Caco-2 (cell line): ENCODE results near the gene MGST2. TPM values are rescaled to one million over a fixed set of nuclear protein-coding genes. Genes with fewer than 3 reads are reported as not detected.
A peak's percentile ranks its signal among the peaks of the same experiment; 100 is the strongest.

Experiments
- BruUV-seq: library from RNA; stranded (reverse); fragments of 400-500 nt; replicated peaks from 2 replicates; lab custom pipeline; 2021; lab: Mats Ljungman, UMichigan
- CTCF ChIA-PET: fragments of 300-600 bp; sonication (Branson Sonifier 250); formaldehyde crosslinking; loops from one replicate; lab custom pipeline; 2022; ENCODE audit warnings: antibody characterized with exemption; lab: Charles Lee
- POLR2A ChIA-PET: fragments of 300-600 bp; sonication (Branson Sonifier 250); formaldehyde crosslinking; loops from one replicate; lab custom pipeline; 2022; ENCODE audit warnings: antibody characterized with exemption; lab: Charles Lee
- DNase-seq, 2 experiments: peaks; one replicate each; pipeline versions ENCODE4 v3.0.0 to v3.0.0-alpha.2; 2020 to 2022
- H3K27me3 ChIP-seq: replicated peaks from 2 replicates; pipeline ENCODE4 v1.6.0; 2011; ENCODE audit warnings: low read length; ENCODE audit not compliant: control insufficient read depth, insufficient read depth
- H3K36me3 ChIP-seq: 2 replicates; pipeline ENCODE4 v1.5.1; 2011; ENCODE audit warnings: low read length; ENCODE audit not compliant: control insufficient read depth, insufficient read depth
- H3K4me1 ChIP-seq: fragments of 250-450 bp; sonication (Bioruptor Pico); 2 replicates; pipeline ENCODE4 v1.5.1; 2020; ENCODE audit warnings: mild to moderate bottlenecking
- H3K4me3 ChIP-seq: 2 replicates; pipeline ENCODE4 v1.5.1; 2011; ENCODE audit warnings: low read depth, mild to moderate bottlenecking, control low read depth, low read length
- H3K9me3 ChIP-seq: fragments of 250-450 bp; sonication (Bioruptor Pico); 2 replicates; pipeline ENCODE4 v1.5.1; 2020; ENCODE audit warnings: mild to moderate bottlenecking, moderate library complexity
- H3K27ac Mint-ChIP-seq: one replicate; pipeline ENCODE4 v1.8.0; 2022; ENCODE audit warnings: mixed read lengths; ENCODE audit not compliant: unreplicated experiment
- H3K27me3 Mint-ChIP-seq: one replicate; pipeline ENCODE4 v1.8.0; 2022; ENCODE audit warnings: mixed read lengths; ENCODE audit not compliant: insufficient read depth, unreplicated experiment
- H3K36me3 Mint-ChIP-seq: one replicate; pipeline ENCODE4 v1.8.0; 2022; ENCODE audit warnings: mild to moderate bottlenecking, mixed read lengths; ENCODE audit not compliant: insufficient read depth, unreplicated experiment
- H3K4me1 Mint-ChIP-seq: one replicate; pipeline ENCODE4 v1.8.0; 2022; ENCODE audit warnings: low read depth, mixed read lengths; ENCODE audit not compliant: unreplicated experiment
- H3K4me3 Mint-ChIP-seq: one replicate; pipeline ENCODE4 v1.8.0; 2022; ENCODE audit warnings: mild to moderate bottlenecking, moderate library complexity, mixed read lengths; ENCODE audit not compliant: unreplicated experiment
- H3K9me3 Mint-ChIP-seq: one replicate; pipeline ENCODE4 v1.8.0; 2022; ENCODE audit warnings: mixed read lengths; ENCODE audit not compliant: unreplicated experiment
- CTCF ChIP-seq, 2 experiments: fragments of 200-600 bp in 1 of 2; IDR thresholded peaks; 1 replicate in 1 of 2; 2 replicates in 1 of 2; pipeline versions ENCODE4 v1.5.1 to v1.8.0; 2011 to 2022; ENCODE audit warnings: antibody characterized with exemption in 1 of 2, control low read depth in 1 of 2, inconsistent platforms in 1 of 2, low read depth in 1 of 2, low read length in 1 of 2, mild to moderate bottlenecking in 1 of 2, moderate library complexity in 1 of 2; ENCODE audit not compliant: insufficient read depth in 1 of 2, severe bottlenecking in 1 of 2, unreplicated experiment in 1 of 2
- intact Hi-C: fragments of 100-400 bp; cut with micrococcal nuclease; formaldehyde crosslinking; loops from one replicate; pipeline ENCODE4 v1.10.0; 2022; ENCODE audit not compliant: unreplicated experiment
- total RNA-seq: library from RNA; stranded (reverse); gene quantifications from 2 replicates; pipeline ENCODE4 v1.2.3, GENCODE V29; 2022

Gene MGST2
- total RNA-seq, 1 experiment from 2014 or later, result 81.7 TPM

GRCh38 chr4:139658586-139659382 lies 6.8 kb upstream of the MGST2 start:
- Histone ChIP-seq H3K27me3 (no peaks in the 10 kb centered on the region), H3K4me3 (no peak overlapping the region), H3K9me3 (no peaks in the 10 kb centered on the region), H3K36me3 (no peaks in the 10 kb centered on the region), H3K4me1 (peaks cover 67% of the 10 kb centered on the region)
- no peak for DNase-seq
- Mint-ChIP-seq H3K27me3 (no peaks in the 10 kb centered on the region), H3K9me3 (no peaks in the 10 kb centered on the region), H3K4me1 (peaks cover 47% of the 10 kb centered on the region), H3K4me3 (peak overlapping the region; percentile 12), H3K36me3 (peaks cover 9% of the 10 kb centered on the region), H3K27ac (peak overlapping the region; percentile 36)
- TSS peak; percentile 31 for BruUV-seq
- no peak for TF ChIP-seq CTCF (IDR thresholded peaks at IDR 0.05; ENCODE audit: insufficient read depth in 1 of 2, low read depth in 1 of 2, low read length in 1 of 2, severe bottlenecking in 1 of 2, unreplicated experiment in 1 of 2)
- POLR2A ChIA-PET, result interaction anchor here (0.9 kb wide), 1 partner anchor 11 kb away, joined by 8 read pairs; no protein-coding TSS in a partner anchor
- intact Hi-C loops, result loop anchor here (5.0 kb wide), 2 partner anchors 389 to 714 kb away; partner anchors contain the start of gene SCOC
- CTCF ChIA-PET, result interaction anchor here (0.6 to 0.9 kb wide), 3 partner anchors 38 to 52 kb away, joined by 3 to 4 read pairs (median 3); no protein-coding TSS in a partner anchor

- Mint-ChIP-seq H3K4me3 (peak overlapping the region; percentile 0), H3K4me1 (peaks cover 53% of the 10 kb centered on the region), H3K27ac (peak overlapping the region; percentile 1), H3K9me3 (no peaks in the 10 kb centered on the region), H3K27me3 (no peaks in the 10 kb centered on the region), H3K36me3 (peaks cover 9% of the 10 kb centered on the region)
- Histone ChIP-seq H3K36me3 (no peaks in the 10 kb centered on the region), H3K9me3 (no peaks in the 10 kb centered on the region), H3K4me1 (peaks cover 78% of the 10 kb centered on the region), H3K4me3 (no peak overlapping the region), H3K27me3 (no peaks in the 10 kb centered on the region)
- no peak for DNase-seq
- BruUV-seq, result no TSS peak
- intact Hi-C loops, result loop anchor here (5.0 kb wide), 2 partner anchors 387 to 712 kb away; partner anchors contain the start of gene SCOC
- ChIA-PET POLR2A (no interaction called here), CTCF (interaction anchor here (0.5 to 0.6 kb wide), 2 partner anchors 10 to 393 kb away, joined by 3 to 8 read pairs; no protein-coding TSS in a partner anchor)
- no peak for TF ChIP-seq CTCF (IDR thresholded peaks at IDR 0.05; ENCODE audit: insufficient read depth in 1 of 2, low read depth in 1 of 2, low read length in 1 of 2, severe bottlenecking in 1 of 2, unreplicated experiment in 1 of 2)
Measured at GRCh38 chr4:139659735-139660424, 5.7 kb upstream of the MGST2 start.

GRCh38 chr4:139660568-139661043 lies 5.0 kb upstream of the MGST2 start:
- no peaks in the 10 kb centered on the region for H3K9me3 ChIP-seq
- intact Hi-C loops, result no loop called here
- ChIA-PET POLR2A (no interaction called here), CTCF (no interaction called here)
- Mint-ChIP-seq H3K27me3 (no peaks in the 10 kb centered on the region), H3K4me3 (no peak overlapping the region), H3K4me1 (peaks cover 53% of the 10 kb centered on the region), H3K9me3 (no peaks in the 10 kb centered on the region), H3K36me3 (peaks cover 9% of the 10 kb centered on the region), H3K27ac (peak overlapping the region; percentile 68)
- H3K36me3 ChIP-seq, result no peaks in the 10 kb centered on the region
- no peak for DNase-seq
- H3K27me3 ChIP-seq, result no peaks in the 10 kb centered on the region
- peaks cover 84% of the 10 kb centered on the region for H3K4me1 ChIP-seq
- no TSS peak for BruUV-seq
- no peak overlapping the region for H3K4me3 ChIP-seq
- no peak for TF ChIP-seq CTCF (IDR thresholded peaks at IDR 0.05; ENCODE audit: insufficient read depth in 1 of 2, low read depth in 1 of 2, low read length in 1 of 2, severe bottlenecking in 1 of 2, unreplicated experiment in 1 of 2)
